ENCODE data around the gene PDSS1.

Gene PDSS1

GRCh38 chr10:26700884-26701630, 3.6 kb downstream of the PDSS1 start:
- DNase-seq: no peak

- no peak for DNase-seq
These were observed 5.6 kb downstream of the PDSS1 start for GRCh38 chr10:26703096-26703495.

- DNase-seq: no peak
These were observed 6.5 kb downstream of the PDSS1 start for GRCh38 chr10:26703974-26704373.

- no peak for DNase-seq
These were observed 8.7 kb downstream of the PDSS1 start for GRCh38 chr10:26706206-26706605.

- no peak for DNase-seq
These were observed 9.4 kb downstream of the PDSS1 start for GRCh38 chr10:26706936-26707335.

GRCh38 chr10:26711324-26711723, 13.8 kb downstream of the PDSS1 start:
- no peak for DNase-seq

- DNase-seq: no peak
These were observed 17.1 kb downstream of the PDSS1 start for GRCh38 chr10:26714415-26715136.

- peak; percentile 9 for DNase-seq
These were observed 17.6 kb downstream of the PDSS1 start for GRCh38 chr10:26715137-26715487.

GRCh38 chr10:26717476-26717875, 20.0 kb downstream of the PDSS1 start:
- no peak for DNase-seq

GRCh38 chr10:26721561-26721960, 24.1 kb downstream of the PDSS1 start:
- DNase-seq: no peak

- DNase-seq: no peak
These were observed 25.5 kb downstream of the PDSS1 start for GRCh38 chr10:26723016-26723415.

GRCh38 chr10:26725837-26726727, 28.6 kb downstream of the PDSS1 start:
- peak; percentile 43 for DNase-seq

GRCh38 chr10:26727005-26727404, 29.5 kb downstream of the PDSS1 start:
- DNase-seq: no peak

GRCh38 chr10:26728957-26729356, 31.5 kb downstream of the PDSS1 start:
- no peak for DNase-seq

- DNase-seq: no peak
These were observed 31.9 kb downstream of the PDSS1 start for GRCh38 chr10:26729395-26729794.

GRCh38 chr10:26730552-26730951, 33.1 kb downstream of the PDSS1 start:
- no peak for DNase-seq

- peak; percentile 14 for DNase-seq
These were observed 36.5 kb downstream of the PDSS1 start for GRCh38 chr10:26733750-26734568.

- no peak for DNase-seq
These were observed 37.9 kb downstream of the PDSS1 start for GRCh38 chr10:26735435-26735834.

GRCh38 chr10:26737730-26738129, 40.2 kb downstream of the PDSS1 start:
- DNase-seq: no peak

- no peak for DNase-seq
These were observed 40.9 kb downstream of the PDSS1 start for GRCh38 chr10:26738301-26738911.

- no peak for DNase-seq
These were observed 41.6 kb downstream of the PDSS1 start for GRCh38 chr10:26739071-26739631.

- DNase-seq: no peak
These were observed 43.9 kb downstream of the PDSS1 start for GRCh38 chr10:26741368-26741767.

All from retina (tissue), 1 donor.